AG04450 (cell line): ENCODE measurements around the gene CD74. TPM values are rescaled to one million over a fixed set of nuclear protein-coding genes. Genes with fewer than 3 reads are reported as not detected.
"Not testable (repeated sequence)": the region's sequence is repeated elsewhere in the genome, so short reads cannot be mapped to it uniquely, and the experiment has no call there.

Experiments
- CTCF ChIA-PET: fragments of 300-600, 350-600 bp; formaldehyde crosslinking; extraction: SDS; loops from one replicate; lab custom pipeline; 2022; ENCODE audit warnings: antibody characterized with exemption, inconsistent platforms; lab: Charles Lee
- POLR2A ChIA-PET: fragments of 350-600 bp; formaldehyde crosslinking; extraction: SDS; loops from one replicate; lab custom pipeline; 2021; ENCODE audit warnings: antibody characterized with exemption, inconsistent platforms; lab: Yijun Ruan, JAX
- DNase-seq: peaks from one replicate; pipeline ENCODE4 v3.0.0-alpha.2; 2011; ENCODE audit warnings: low read depth, low spot score
- H3K27ac ChIP-seq: one replicate; pipeline ENCODE4 v1.5.1; 2012; ENCODE audit warnings: low read depth, low read length, control low read depth
- H3K27me3 ChIP-seq: one replicate; pipeline ENCODE4 v1.6.0; 2012; ENCODE audit warnings: low read length; ENCODE audit not compliant: control insufficient read depth, insufficient read depth
- H3K4me3 ChIP-seq: 2 replicates; pipeline ENCODE4 v1.5.1; 2011; ENCODE audit warnings: mild to moderate bottlenecking, low read depth, low read length, control low read depth
- H3K9me3 ChIP-seq: 2 replicates; pipeline ENCODE4 v1.5.1; 2012; ENCODE audit warnings: low read length; ENCODE audit not compliant: control insufficient read depth, insufficient read depth
- CTCF ChIP-seq: IDR thresholded peaks from 2 replicates; pipeline ENCODE4 v1.5.1; 2011; ENCODE audit warnings: low read depth, low read length, control low read depth, inconsistent platforms
- polyA plus RNA-seq: library from polyadenylated mRNA; depleted of rRNA; stranded (reverse); fragments of >200 nt; gene quantifications from 2 replicates; pipeline ENCODE4 v1.2.3, GENCODE V29; 2011

CD74 gene
- polyA plus RNA-seq, 1 experiment, result 2.9 TPM

- TF ChIP-seq CTCF, result no peak
- POLR2A ChIA-PET, result no interaction called here
- no peaks in the 10 kb centered on the region for H3K27me3 ChIP-seq
- no peak overlapping the region for H3K27ac ChIP-seq
- H3K4me3 ChIP-seq, result no peak overlapping the region
- CTCF ChIA-PET, result no interaction called here
- no peak for DNase-seq
- peaks cover 2% of the 10 kb centered on the region; the same call in 1 of the 2 replicates for H3K9me3 ChIP-seq
These were observed 16.3 kb upstream of the CD74 start for GRCh38 chr5:150428978-150429377.

DNA sequence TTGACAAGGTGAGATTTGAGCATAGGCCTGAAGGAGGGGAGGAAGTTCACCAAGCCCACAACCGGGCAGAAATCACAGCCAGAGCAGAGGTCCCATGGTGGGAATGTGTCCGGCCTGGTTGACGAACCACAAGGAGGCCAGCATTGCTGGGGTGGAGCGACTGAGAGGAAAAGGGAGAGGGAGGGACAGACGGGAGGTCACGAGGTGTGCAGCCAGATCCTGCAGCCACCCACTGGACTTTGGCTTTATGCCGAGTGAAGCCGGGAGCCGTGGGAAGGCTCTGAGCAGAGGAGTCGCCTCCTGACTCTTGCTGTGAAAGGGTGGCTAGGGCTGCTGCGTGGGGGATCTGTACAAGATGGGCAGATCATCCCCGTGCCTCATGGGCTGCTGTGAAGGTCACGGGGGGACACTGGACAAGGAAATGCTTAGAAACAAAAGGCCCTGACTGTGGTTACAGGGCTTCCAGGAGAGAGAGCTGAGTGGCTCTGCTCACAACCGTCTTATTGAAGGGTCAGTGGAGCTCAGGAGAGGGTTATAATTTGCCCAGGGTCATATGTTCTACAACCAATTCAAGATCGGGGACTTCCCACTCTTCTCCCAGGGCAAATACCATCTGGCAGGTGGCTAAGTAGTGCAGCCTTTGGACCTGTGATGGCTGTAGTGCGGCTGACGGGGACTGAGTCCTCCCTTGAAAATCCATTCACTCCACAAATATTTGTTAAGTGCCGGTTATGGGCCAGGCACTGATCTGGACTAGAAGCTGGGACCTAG, 15.6 kb upstream of the CD74 start:
- ChIA-PET POLR2A (no interaction called here), CTCF (no interaction called here)
- no peak for DNase-seq
- H3K27ac ChIP-seq, result no peak overlapping the region
- no peak overlapping the region for H3K4me3 ChIP-seq
- H3K27me3 ChIP-seq, result no peaks in the 10 kb centered on the region
- H3K9me3 ChIP-seq, result peaks cover 5% of the 10 kb centered on the region; the same call in 1 of the 2 replicates
- no peak for TF ChIP-seq CTCF

DNA sequence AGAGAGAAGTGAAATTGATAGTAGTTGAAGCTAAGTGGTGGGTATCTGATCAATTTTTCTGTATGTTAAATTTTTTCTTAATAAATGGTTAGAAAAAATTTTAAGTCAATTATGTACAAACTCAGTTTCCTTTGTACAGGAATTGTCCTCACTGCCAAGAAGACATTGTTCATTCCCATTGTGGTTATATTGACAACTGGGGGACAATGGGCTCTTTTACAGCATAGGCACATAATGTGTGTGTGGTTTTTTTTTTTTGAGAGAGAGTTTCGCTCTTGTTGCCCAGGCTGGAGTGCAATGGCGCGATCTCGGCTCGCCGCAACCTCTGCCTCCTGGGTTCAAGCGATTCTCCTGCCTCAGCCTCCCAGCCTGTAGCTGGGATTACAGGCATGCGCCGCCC, 13.5 kb upstream of the CD74 start:
- H3K27ac ChIP-seq, POLR2A ChIA-PET, H3K4me3 ChIP-seq, H3K9me3 ChIP-seq, DNase-seq, H3K27me3 ChIP-seq: not testable (repeated sequence)
- CTCF ChIA-PET, result interaction anchor here (0.6 kb wide), 1 partner anchor 348 kb away, joined by 3 read pairs; no protein-coding TSS in a partner anchor

GRCh38 chr5:150422758-150423157, 10.0 kb upstream of the CD74 start:
- ChIA-PET CTCF (no interaction called here), POLR2A (no interaction called here)
- Histone ChIP-seq H3K4me3 (no peak overlapping the region), H3K27ac (no peak overlapping the region), H3K27me3 (no peaks in the 10 kb centered on the region), H3K9me3 (peaks cover 5% of the 10 kb centered on the region; the same call in 1 of the 2 replicates)
- DNase-seq, result no peak
- TF ChIP-seq CTCF, result no peak

DNA sequence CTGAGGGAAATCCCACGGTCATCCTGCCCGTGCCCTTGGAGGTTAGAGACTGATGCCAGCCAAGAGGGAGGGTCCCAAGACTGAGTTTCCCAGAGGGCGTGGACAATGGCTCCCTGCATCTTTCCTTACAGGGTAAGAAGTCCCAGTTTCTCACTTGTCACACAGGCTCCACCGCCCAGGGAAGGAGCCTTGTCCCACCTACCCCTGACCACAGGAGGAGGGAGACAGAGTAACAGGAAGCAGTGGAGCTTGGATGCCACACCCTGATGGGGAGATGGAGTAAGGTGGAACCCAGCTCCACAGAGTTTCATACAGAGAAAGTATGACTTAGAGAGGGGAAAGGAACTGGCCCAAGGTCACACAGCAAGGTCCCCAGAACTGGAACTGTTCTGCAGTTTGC, 9.4 kb upstream of the CD74 start:
- no peak for DNase-seq
- ChIA-PET CTCF (no interaction called here), POLR2A (no interaction called here)
- H3K4me3 ChIP-seq, result no peak overlapping the region
- H3K27me3 ChIP-seq, result no peaks in the 10 kb centered on the region
- H3K27ac ChIP-seq, result no peak overlapping the region
- no peak for TF ChIP-seq CTCF
- peaks cover 5% of the 10 kb centered on the region; the same call in 1 of the 2 replicates for H3K9me3 ChIP-seq
